Psoas muscle (tissue), 8 donors: Measurements from ENCODE around the gene KCNAB1. TPM values are rescaled to one million over a fixed set of nuclear protein-coding genes. Genes with fewer than 3 reads are reported as not detected.

Source experiments
- ATAC-seq, 4 donors: fragments of 200-7000 bp; cut with Tn5 transposase; one replicate each; pipeline ENCODE4 v1.9.1; 2020; ENCODE audit warnings: moderate library complexity in 3 of 4, mild to moderate bottlenecking in 2 of 4
- DNase-seq, 2 donors: peaks; one replicate each; pipeline ENCODE4 v3.0.0-alpha.2; 2020
- H3K27ac ChIP-seq: fragments of 200-600 bp; one replicate; pipeline ENCODE4 v1.8.0; 2022
- H3K27me3 ChIP-seq, 3 donors: fragments of 200-600 bp in 1 of 3; one replicate each; pipeline versions ENCODE4 v1.6.1 to v1.8.0; 2013 to 2022; ENCODE audit warnings: low read length in 2 of 3, mild to moderate bottlenecking in 2 of 3, moderate library complexity in 1 of 3; ENCODE audit not compliant: insufficient read depth in 3 of 3
- H3K36me3 ChIP-seq, 2 donors: fragments of 200-600 bp in 1 of 2; one replicate each; pipeline versions ENCODE4 v1.6.1 to v1.8.0; 2013 to 2022; ENCODE audit warnings: low read depth in 1 of 2, mild to moderate bottlenecking in 1 of 2, moderate library complexity in 1 of 2; ENCODE audit not compliant: insufficient read depth in 1 of 2
- H3K4me1 ChIP-seq: fragments of 200-600 bp; one replicate; pipeline ENCODE4 v1.8.0; 2022
- H3K4me3 ChIP-seq: fragments of 200-600 bp; one replicate; pipeline ENCODE4 v1.8.0; 2022; ENCODE audit warnings: mild to moderate bottlenecking
- H3K9me3 ChIP-seq: fragments of 200-600 bp; one replicate; pipeline ENCODE4 v1.8.0; 2022
- WGBS, 3 donors: extraction: QIAGEN DNeasy Blood & Tissue Kit; methylation state at CpG; one replicate each; pipeline versions ENCODE4 v1.1.6 to v1.1.7; 2013; 5-methylcytosine and 5-hydroxymethylcytosine counted together
- intact Hi-C, 2 donors: fragments of 100-400 bp; cut with DNase I; formaldehyde crosslinking; loops; one replicate each; pipeline versions ENCODE4 v1.11.0 to v1.14.2; 2022
- polyA plus RNA-seq, 3 donors: library from polyadenylated mRNA; stranded (reverse); fragments of 200-250 nt; gene quantifications; one replicate each; pipeline ENCODE4 v1.2.3, GENCODE V29; 2013
- total RNA-seq, 4 donors: library from RNA; stranded (reverse); fragmentation: NEBNext Ultra II Directional in 2 of 4; extraction: Animal tissue kit (Norgen Biotek cat#: 25700) in 2 of 4; gene quantifications; one replicate each; pipeline versions ENCODE4 v1.2.1 to v1.2.4, GENCODE V29; 2021 to 2023
- TF ChIP-seq, protein P1 (sequence below): fragments of 200-600 bp; IDR thresholded peaks from one replicate; pipeline ENCODE4 v1.8.0; 2022; ENCODE audit warnings: antibody characterized with exemption
- donor health status: healthy with polysubstance abuse.
- donor health status: DM: no; HTN: no; CAD: no; lungs with moderate emphysema.
- donor health status: Bipolar disorder and iron deficiency.
- donor health status: healthy.
- donor health status: DM: yes; HTN: yes; CAD: no.
- donor health status: DM: no; HTN: no; CAD: no.
- donor health status: DM: no; HTN: no; CAD: no.
- donor health status: DM: yes; HTN: yes; CAD: no.

KCNAB1 gene
- total and polyA plus RNA-seq, 7 donors = 0.66 to 3.1 (median 0.91) TPM

DNA sequence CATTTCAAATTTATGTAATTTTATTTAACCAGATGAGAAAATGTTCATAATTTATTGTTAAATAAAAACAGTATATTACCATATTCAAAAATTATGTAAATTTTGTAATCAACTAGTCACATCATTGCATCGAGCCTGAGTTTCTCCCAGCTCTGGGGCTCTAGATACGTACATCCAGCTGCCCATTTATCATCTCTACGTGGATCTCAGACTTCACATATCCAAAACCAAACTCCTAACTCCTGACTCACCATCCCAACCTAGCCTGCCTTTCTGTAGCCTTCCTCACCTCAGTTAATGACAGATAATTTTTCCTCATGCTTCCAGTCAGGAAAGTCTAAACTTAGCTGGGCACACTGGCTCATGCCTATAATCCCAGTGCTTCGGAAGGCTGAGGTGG is 239.7 kb downstream of the KCNAB1 start:
- H3K36me3 ChIP-seq = no peaks in the 10 kb centered on the region
- no peaks in the 10 kb centered on the region for H3K4me1 ChIP-seq
- no peak overlapping the region for H3K27ac ChIP-seq
- ATAC-seq (no peak), DNase-seq (no peak)
- intact Hi-C loops = no loop called here
- H3K27me3 ChIP-seq = no peaks in the 10 kb centered on the region
- TF ChIP-seq, protein P1, sequence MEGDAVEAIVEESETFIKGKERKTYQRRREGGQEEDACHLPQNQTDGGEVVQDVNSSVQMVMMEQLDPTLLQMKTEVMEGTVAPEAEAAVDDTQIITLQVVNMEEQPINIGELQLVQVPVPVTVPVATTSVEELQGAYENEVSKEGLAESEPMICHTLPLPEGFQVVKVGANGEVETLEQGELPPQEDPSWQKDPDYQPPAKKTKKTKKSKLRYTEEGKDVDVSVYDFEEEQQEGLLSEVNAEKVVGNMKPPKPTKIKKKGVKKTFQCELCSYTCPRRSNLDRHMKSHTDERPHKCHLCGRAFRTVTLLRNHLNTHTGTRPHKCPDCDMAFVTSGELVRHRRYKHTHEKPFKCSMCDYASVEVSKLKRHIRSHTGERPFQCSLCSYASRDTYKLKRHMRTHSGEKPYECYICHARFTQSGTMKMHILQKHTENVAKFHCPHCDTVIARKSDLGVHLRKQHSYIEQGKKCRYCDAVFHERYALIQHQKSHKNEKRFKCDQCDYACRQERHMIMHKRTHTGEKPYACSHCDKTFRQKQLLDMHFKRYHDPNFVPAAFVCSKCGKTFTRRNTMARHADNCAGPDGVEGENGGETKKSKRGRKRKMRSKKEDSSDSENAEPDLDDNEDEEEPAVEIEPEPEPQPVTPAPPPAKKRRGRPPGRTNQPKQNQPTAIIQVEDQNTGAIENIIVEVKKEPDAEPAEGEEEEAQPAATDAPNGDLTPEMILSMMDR = no peak
- WGBS, 3 donors = 84 to 98% (median 97%) methylated on average over 4 of the region's 4 CpGs
- no peak overlapping the region for H3K4me3 ChIP-seq
- no peaks in the 10 kb centered on the region for H3K9me3 ChIP-seq

DNA sequence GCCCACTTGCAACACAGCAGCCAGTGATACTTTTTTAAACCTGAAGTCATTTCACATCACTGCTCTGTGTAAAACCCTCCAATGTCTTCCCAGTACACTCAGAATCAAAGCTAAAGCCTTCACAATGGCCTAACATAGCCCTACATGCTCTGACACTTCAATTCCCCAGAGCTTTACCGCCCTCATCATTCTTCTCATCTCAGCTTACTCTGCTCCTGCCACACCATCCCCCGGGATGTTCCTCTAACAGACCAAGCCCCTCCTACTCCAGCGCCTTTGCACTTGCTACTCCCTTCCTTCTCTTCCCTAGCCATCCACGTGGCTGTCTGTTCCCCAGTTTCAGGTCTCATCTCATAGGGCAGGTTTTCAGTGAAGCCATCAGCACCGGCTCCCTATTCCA is 240.6 kb downstream of the KCNAB1 start:
- intact Hi-C loops = no loop called here
- WGBS, 3 donors = 49 to 61% (median 51%) methylated on average over 5 of the region's 5 CpGs
- ATAC-seq = no peak

DNA sequence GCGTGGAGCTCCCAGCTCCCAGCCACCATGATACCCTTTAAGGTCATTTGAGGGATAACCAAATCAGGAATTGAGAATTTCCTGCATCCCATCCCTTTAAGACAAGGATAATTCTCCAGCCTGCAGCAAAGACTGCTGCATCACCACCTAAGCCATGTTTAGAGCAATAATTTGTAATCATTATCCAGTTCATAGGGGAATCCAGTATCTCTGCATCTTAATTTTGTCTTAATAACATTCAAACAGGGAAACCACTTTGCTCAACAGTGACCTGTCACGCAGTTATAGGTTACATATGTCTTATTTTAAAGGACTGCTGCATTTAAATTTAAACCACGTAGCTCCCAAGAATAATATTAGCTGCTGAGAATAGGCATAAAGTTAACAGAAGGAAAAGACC is 246.2 kb downstream of the KCNAB1 start:
- Histone ChIP-seq H3K4me1 (no peaks in the 10 kb centered on the region), H3K27ac (no peak overlapping the region), H3K27me3 (no peaks in the 10 kb centered on the region), H3K9me3 (no peaks in the 10 kb centered on the region), H3K36me3 (no peaks in the 10 kb centered on the region), H3K4me3 (no peak overlapping the region)
- TF ChIP-seq, protein P1 = no peak
- 92 to 95% (median 94%) methylated on average over 3 of the region's 3 CpGs for WGBS, 3 donors
- intact Hi-C loops = no loop called here
- ATAC-seq (no peak), DNase-seq (no peak)

More for the DNA sequence above, 240.6 kb downstream of the KCNAB1 start:
- no peaks in the 10 kb centered on the region for H3K36me3 ChIP-seq
- H3K4me1 ChIP-seq = no peaks in the 10 kb centered on the region
- H3K27me3 ChIP-seq = no peaks in the 10 kb centered on the region
- H3K9me3 ChIP-seq = no peaks in the 10 kb centered on the region
- no peak overlapping the region for H3K4me3 ChIP-seq
- TF ChIP-seq, protein P1 = no peak
- DNase-seq = no peak
- H3K27ac ChIP-seq = no peak overlapping the region

DNA sequence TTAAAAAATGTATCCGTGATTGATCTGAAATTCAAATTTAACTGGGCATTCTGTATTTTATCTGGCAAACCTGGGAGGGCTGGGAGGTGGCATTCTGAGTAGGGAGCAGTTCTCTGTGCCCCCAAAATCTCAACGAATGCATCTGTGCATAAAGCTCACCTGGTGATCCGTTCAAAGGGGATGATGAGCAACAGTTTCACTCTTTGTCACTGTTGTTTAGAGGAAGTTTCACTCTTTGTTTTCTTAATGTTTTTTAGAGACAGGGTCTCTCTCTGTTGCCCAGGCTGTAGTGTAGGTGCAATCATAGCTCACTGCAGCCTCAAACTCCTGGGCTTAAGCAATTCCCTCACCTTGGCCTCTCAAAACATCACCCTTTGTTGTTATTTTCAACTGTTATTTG is 247.8 kb downstream of the KCNAB1 start:
- Histone ChIP-seq H3K4me1 (no peaks in the 10 kb centered on the region), H3K9me3 (no peaks in the 10 kb centered on the region), H3K27ac (no peak overlapping the region), H3K27me3 (no peaks in the 10 kb centered on the region), H3K36me3 (no peaks in the 10 kb centered on the region), H3K4me3 (no peak overlapping the region)
- WGBS, 3 donors = 62 to 79% (median 73%) methylated on average over 3 of the region's 3 CpGs
- no peak for ATAC-seq
- no peak for DNase-seq
- intact Hi-C loops = no loop called here
- TF ChIP-seq, protein P1 = no peak

DNA sequence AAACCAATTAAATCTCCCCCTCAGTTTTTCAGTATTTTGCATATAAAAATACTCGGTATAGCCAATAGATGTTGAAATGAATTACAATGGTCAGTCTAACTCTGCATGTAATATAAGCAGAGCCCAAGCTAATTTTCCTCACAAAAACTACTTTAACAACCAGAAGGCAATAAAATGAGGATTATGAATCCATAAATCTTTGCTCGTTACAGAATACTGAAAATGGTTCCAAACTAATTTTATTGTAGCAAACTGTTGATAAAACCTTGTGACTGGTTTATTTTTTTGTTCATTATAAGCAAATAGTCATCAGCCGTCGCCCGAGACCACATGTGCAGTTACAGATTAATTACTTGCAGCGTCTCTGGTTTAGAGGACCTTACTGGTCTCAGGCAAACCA is 251.3 kb downstream of the KCNAB1 start:
- ATAC-seq = no peak
- 88 to 92% (median 90%) methylated on average over 6 of the region's 6 CpGs for WGBS, 3 donors
- Histone ChIP-seq H3K36me3 (no peaks in the 10 kb centered on the region), H3K4me1 (no peaks in the 10 kb centered on the region), H3K4me3 (no peak overlapping the region), H3K9me3 (no peaks in the 10 kb centered on the region), H3K27ac (no peak overlapping the region), H3K27me3 (no peaks in the 10 kb centered on the region)
- intact Hi-C loops = no loop called here
- TF ChIP-seq, protein P1 = no peak
- DNase-seq = no peak
